GM12873 (cell line): Measurements from ENCODE around the gene TSEN34.
"Not testable (repeated sequence)": the region's sequence is repeated elsewhere in the genome, so short reads cannot be mapped to it uniquely, and the experiment has no call there.

Experiments
- TF ChIP-seq, protein P1 (sequence below): IDR thresholded peaks from 2 replicates; pipeline ENCODE4 v1.5.1; 2012; ENCODE audit warnings: low read depth, mild to moderate bottlenecking, moderate library complexity, low read length, control low read depth; ENCODE audit not compliant: insufficient read depth; ENCODE audit errors: missing control alignments

Gene TSEN34

GRCh38 chr19:54209811-54210494 lies 18.8 kb downstream of the TSEN34 start:
- TF ChIP-seq, protein P1, sequence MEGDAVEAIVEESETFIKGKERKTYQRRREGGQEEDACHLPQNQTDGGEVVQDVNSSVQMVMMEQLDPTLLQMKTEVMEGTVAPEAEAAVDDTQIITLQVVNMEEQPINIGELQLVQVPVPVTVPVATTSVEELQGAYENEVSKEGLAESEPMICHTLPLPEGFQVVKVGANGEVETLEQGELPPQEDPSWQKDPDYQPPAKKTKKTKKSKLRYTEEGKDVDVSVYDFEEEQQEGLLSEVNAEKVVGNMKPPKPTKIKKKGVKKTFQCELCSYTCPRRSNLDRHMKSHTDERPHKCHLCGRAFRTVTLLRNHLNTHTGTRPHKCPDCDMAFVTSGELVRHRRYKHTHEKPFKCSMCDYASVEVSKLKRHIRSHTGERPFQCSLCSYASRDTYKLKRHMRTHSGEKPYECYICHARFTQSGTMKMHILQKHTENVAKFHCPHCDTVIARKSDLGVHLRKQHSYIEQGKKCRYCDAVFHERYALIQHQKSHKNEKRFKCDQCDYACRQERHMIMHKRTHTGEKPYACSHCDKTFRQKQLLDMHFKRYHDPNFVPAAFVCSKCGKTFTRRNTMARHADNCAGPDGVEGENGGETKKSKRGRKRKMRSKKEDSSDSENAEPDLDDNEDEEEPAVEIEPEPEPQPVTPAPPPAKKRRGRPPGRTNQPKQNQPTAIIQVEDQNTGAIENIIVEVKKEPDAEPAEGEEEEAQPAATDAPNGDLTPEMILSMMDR = no peak

- TF ChIP-seq, protein P1 = no peak
Measured at GRCh38 chr19:54211235-54211634, 20.1 kb downstream of the TSEN34 start.

DNA sequence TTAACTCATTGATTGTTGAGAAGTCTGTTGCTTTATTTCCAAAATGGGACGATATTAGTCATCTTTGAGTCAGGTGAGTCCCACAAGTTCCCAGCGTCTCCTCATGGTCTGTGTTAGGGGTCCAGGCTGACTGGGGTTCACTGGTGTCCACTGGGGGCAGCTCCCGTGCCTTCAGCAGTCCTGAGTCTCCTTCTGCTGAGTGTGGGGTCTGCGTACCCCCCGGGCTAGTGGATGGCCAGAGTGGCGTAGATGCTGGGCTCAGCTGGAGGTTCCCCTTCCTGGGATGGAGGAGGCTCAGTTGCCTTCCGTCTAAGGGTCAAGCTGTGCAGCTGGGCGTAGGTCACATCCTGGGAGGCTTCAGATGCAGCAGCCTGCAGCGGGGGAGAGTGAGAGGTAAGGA lies 25.8 kb downstream of the TSEN34 start:
- TF ChIP-seq, protein P1 = no peak

DNA sequence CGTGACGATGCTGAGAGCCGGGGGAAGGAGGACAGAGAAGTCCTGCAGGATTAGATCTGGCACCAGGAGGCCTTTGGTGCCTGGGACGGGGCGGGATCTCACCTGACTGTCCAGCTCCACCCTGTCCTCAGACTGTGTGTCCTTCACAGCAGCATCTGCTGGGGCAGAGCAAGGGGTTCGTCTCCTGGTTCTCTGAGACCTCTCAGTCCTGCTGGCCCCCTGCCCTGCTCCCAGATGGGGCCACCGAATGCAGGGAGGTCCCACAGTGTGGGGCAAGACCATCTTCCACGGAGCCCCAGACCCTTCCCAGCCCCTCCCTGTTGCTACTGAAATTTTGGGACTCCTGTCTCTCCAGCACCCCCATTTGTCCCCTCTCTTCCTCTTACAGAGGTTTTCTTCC lies 27.2 kb downstream of the TSEN34 start:
- TF ChIP-seq, protein P1 = no peak

GRCh38 chr19:54218960-54219661 lies 28.0 kb downstream of the TSEN34 start:
- TF ChIP-seq, protein P1 = no peak

- TF ChIP-seq, protein P1 = not testable (repeated sequence)
Measured at GRCh38 chr19:54222474-54223276, 31.6 kb downstream of the TSEN34 start, which contains the start of gene LILRB3. Gene LILRB3 (minus strand): TSS chr19:54223007. CDS start chr19:54222976, 31 bp downstream.

GRCh38 chr19:54229146-54229545 lies 38.0 kb downstream of the TSEN34 start:
- TF ChIP-seq, protein P1 = no peak
